Measurements from ENCODE around the gene SRRM5.
"Not testable (repeated sequence)": the region's sequence is repeated elsewhere in the genome, so short reads cannot be mapped to it uniquely, and the experiment has no call there.

Gene SRRM5

DNA sequence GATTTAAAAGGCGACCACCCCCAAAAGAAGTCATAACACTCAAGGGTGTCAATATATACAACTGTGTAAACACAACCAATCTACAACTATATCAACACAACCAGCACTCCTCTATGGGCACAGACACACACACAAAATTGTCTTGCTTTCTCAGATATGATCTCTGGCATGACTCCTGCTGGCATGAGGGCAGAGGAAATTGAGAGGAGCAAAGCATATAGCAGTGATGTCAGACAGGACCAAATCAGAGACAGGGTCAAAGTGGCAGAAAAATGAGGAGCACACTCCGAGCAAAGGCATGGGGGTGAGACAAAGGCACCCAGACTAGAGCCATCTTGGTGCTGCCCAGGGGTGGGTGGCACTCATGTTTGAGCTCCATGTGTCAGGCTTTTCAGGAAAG lies 25.5 kb upstream of the SRRM5 start:
- no peaks in the 10 kb centered on the region for H3K9me3 ChIP-seq (replicated peaks; ENCODE audit: insufficient read depth, low read length)
- no peak overlapping the region for H3K4me2 ChIP-seq (ENCODE audit: low read depth, low read length)
- no peaks in the 10 kb centered on the region for H3K36me3 ChIP-seq (replicated peaks; ENCODE audit: insufficient read depth, low read length)
- H2AFZ ChIP-seq (ENCODE audit: low read length) = no peak overlapping the region
- H3K27ac ChIP-seq (ENCODE audit: low read length) = no peak overlapping the region
- DNase-seq = no peak
- no peaks in the 10 kb centered on the region for H3K9me2 ChIP-seq (replicated peaks; ENCODE audit: insufficient read depth, low read length)
- H3K4me1 ChIP-seq (ENCODE audit: low read length) = no peaks in the 10 kb centered on the region
- H3F3A ChIP-seq (ENCODE audit: insufficient read depth, low read length) = no peaks in the 10 kb centered on the region
- H4K20me1 ChIP-seq (ENCODE audit: insufficient read depth, low read length) = no peaks in the 10 kb centered on the region
- H3K4me3 ChIP-seq (ENCODE audit: low read length) = no peak overlapping the region
- H3K79me2 ChIP-seq (ENCODE audit: low read length) = no peaks in the 10 kb centered on the region
- TF ChIP-seq, protein P1, sequence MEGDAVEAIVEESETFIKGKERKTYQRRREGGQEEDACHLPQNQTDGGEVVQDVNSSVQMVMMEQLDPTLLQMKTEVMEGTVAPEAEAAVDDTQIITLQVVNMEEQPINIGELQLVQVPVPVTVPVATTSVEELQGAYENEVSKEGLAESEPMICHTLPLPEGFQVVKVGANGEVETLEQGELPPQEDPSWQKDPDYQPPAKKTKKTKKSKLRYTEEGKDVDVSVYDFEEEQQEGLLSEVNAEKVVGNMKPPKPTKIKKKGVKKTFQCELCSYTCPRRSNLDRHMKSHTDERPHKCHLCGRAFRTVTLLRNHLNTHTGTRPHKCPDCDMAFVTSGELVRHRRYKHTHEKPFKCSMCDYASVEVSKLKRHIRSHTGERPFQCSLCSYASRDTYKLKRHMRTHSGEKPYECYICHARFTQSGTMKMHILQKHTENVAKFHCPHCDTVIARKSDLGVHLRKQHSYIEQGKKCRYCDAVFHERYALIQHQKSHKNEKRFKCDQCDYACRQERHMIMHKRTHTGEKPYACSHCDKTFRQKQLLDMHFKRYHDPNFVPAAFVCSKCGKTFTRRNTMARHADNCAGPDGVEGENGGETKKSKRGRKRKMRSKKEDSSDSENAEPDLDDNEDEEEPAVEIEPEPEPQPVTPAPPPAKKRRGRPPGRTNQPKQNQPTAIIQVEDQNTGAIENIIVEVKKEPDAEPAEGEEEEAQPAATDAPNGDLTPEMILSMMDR (IDR thresholded peaks at IDR 0.05; ENCODE audit: low read length) = no peak
- no peak for TF ChIP-seq EZH2 (optimal IDR thresholded peaks at IDR 0.05; ENCODE audit: low read depth, low read length)
- no peak for TF ChIP-seq EZH2phosphoT487 (IDR thresholded peaks at IDR 0.05; ENCODE audit: low read length)
- H3K9ac ChIP-seq (ENCODE audit: low read length) = no peak overlapping the region
- H3K27me3 ChIP-seq (replicated peaks; ENCODE audit: insufficient read depth, low read length) = no peaks in the 10 kb centered on the region

DNA sequence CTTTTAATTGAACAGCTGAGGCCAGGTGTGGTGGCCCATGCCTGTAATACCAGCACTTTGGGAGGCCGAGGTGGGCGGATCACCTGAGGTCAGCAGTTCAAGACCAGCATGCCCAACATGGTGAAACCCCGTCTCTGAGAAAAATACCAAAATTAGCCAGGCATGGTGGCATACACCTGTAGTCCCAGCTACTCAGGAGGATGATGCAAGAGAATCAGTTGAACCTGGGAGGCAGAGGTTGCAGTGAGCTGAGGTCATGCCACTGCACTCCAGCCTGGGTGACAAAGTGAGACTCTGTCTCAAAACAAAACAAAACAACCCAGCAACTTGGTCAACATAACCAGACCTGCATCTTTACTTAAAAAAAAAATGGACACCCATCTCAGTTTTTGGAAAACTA lies 24.9 kb upstream of the SRRM5 start:
- not testable (repeated sequence) for H3K4me3 ChIP-seq (ENCODE audit: low read length); H3K9ac ChIP-seq (ENCODE audit: low read length); H3K27ac ChIP-seq (ENCODE audit: low read length); H3K4me1 ChIP-seq (ENCODE audit: low read length); H3K79me2 ChIP-seq (ENCODE audit: low read length); H3K9me3 ChIP-seq (replicated peaks; ENCODE audit: insufficient read depth, low read length); H4K20me1 ChIP-seq (ENCODE audit: insufficient read depth, low read length); H3K4me2 ChIP-seq (ENCODE audit: low read depth, low read length); H2AFZ ChIP-seq (ENCODE audit: low read length); H3K36me3 ChIP-seq (replicated peaks; ENCODE audit: insufficient read depth, low read length); H3K27me3 ChIP-seq (replicated peaks; ENCODE audit: insufficient read depth, low read length); H3F3A ChIP-seq (ENCODE audit: insufficient read depth, low read length); H3K9me2 ChIP-seq (replicated peaks; ENCODE audit: insufficient read depth, low read length); DNase-seq

DNA sequence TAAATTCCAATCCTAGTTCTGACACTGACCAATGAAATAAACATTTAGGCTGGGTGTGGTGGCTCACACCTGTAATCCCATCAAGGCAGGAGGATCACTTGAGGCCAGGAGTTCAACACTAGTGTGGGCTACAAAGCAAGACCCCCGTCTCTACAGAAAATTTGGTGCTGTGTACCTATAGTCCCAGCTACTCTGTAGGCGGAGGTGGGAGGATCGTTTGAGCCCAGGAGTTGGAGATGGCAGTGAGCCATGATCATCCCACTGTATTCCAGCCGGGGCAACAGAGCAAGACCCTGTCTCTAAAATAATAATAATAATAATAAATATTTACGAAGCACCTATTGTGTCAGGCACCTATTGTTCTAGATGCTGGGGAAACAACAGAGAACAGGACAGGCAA lies 22.6 kb upstream of the SRRM5 start:
- Histone ChIP-seq H3K36me3 (replicated peaks; ENCODE audit: insufficient read depth, low read length) (peaks cover 2% of the 10 kb centered on the region; the same call in 1 of the 2 replicates), H4K20me1 (ENCODE audit: insufficient read depth, low read length) (no peaks in the 10 kb centered on the region), H3K4me2 (ENCODE audit: low read depth, low read length) (no peak overlapping the region), H3K4me3 (ENCODE audit: low read length) (no peak overlapping the region), H3K27me3 (replicated peaks; ENCODE audit: insufficient read depth, low read length) (no peaks in the 10 kb centered on the region), H3K4me1 (ENCODE audit: low read length) (no peaks in the 10 kb centered on the region), H3K27ac (ENCODE audit: low read length) (no peak overlapping the region), H3K79me2 (ENCODE audit: low read length) (peaks cover 13% of the 10 kb centered on the region), H2AFZ (ENCODE audit: low read length) (no peak overlapping the region), H3K9me2 (replicated peaks; ENCODE audit: insufficient read depth, low read length) (no peaks in the 10 kb centered on the region), H3F3A (ENCODE audit: insufficient read depth, low read length) (no peaks in the 10 kb centered on the region), H3K9ac (ENCODE audit: low read length) (no peak overlapping the region), H3K9me3 (replicated peaks; ENCODE audit: insufficient read depth, low read length) (no peaks in the 10 kb centered on the region)
- DNase-seq = no peak
- TF ChIP-seq EZH2 (optimal IDR thresholded peaks at IDR 0.05; ENCODE audit: low read depth, low read length) (no peak), EZH2phosphoT487 (IDR thresholded peaks at IDR 0.05; ENCODE audit: low read length) (no peak)
- TF ChIP-seq, protein P1 (IDR thresholded peaks at IDR 0.05; ENCODE audit: low read length) = no peak

DNA sequence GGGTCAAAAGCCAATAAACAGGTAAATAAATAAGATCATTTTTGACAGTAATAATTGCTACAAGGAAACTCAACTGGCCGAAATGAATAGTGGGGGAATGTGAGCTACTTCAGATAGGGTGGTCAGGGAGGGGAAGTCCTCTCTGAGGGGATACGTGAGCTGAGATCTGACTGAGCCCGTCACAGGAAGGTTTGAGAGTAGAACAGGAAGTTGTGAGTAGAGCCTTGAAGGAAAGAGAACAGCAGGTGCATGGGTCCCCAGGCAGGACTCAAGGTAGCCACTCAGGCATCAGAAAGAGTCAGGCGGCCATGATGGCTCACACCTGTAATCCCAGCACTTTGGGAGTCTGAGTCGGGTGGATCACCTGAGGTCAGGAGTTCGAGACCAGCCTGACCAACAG lies 22.2 kb upstream of the SRRM5 start:
- Histone ChIP-seq H3K27ac (ENCODE audit: low read length) (no peak overlapping the region), H4K20me1 (ENCODE audit: insufficient read depth, low read length) (no peaks in the 10 kb centered on the region), H3K4me1 (ENCODE audit: low read length) (no peaks in the 10 kb centered on the region), H3K27me3 (replicated peaks; ENCODE audit: insufficient read depth, low read length) (no peaks in the 10 kb centered on the region), H3K9me2 (replicated peaks; ENCODE audit: insufficient read depth, low read length) (no peaks in the 10 kb centered on the region), H3K79me2 (ENCODE audit: low read length) (peaks cover 15% of the 10 kb centered on the region), H3F3A (ENCODE audit: insufficient read depth, low read length) (no peaks in the 10 kb centered on the region), H3K4me3 (ENCODE audit: low read length) (no peak overlapping the region), H3K9ac (ENCODE audit: low read length) (no peak overlapping the region), H2AFZ (ENCODE audit: low read length) (no peak overlapping the region), H3K4me2 (ENCODE audit: low read depth, low read length) (no peak overlapping the region), H3K36me3 (replicated peaks; ENCODE audit: insufficient read depth, low read length) (peaks cover 2% of the 10 kb centered on the region; the same call in 1 of the 2 replicates), H3K9me3 (replicated peaks; ENCODE audit: insufficient read depth, low read length) (no peaks in the 10 kb centered on the region)
- DNase-seq = no peak
- no peak for TF ChIP-seq EZH2phosphoT487 (IDR thresholded peaks at IDR 0.05; ENCODE audit: low read length)
- TF ChIP-seq, protein P1 (IDR thresholded peaks at IDR 0.05; ENCODE audit: low read length) = no peak

Measured in MM.1S (cell line).